HG03342 (cell line): ENCODE data around the gene UNC45B.
"Not testable (repeated sequence)": the region's sequence is repeated elsewhere in the genome, so short reads cannot be mapped to it uniquely, and the experiment has no call there.

Experiments
- ATAC-seq: cut with Tn5 transposase; IDR thresholded peaks from one replicate; pipeline ENCODE4 v1.9.1; 2021; ENCODE audit warnings: mild to moderate bottlenecking, moderate library complexity; ENCODE audit not compliant: unreplicated experiment

The UNC45B gene

DNA sequence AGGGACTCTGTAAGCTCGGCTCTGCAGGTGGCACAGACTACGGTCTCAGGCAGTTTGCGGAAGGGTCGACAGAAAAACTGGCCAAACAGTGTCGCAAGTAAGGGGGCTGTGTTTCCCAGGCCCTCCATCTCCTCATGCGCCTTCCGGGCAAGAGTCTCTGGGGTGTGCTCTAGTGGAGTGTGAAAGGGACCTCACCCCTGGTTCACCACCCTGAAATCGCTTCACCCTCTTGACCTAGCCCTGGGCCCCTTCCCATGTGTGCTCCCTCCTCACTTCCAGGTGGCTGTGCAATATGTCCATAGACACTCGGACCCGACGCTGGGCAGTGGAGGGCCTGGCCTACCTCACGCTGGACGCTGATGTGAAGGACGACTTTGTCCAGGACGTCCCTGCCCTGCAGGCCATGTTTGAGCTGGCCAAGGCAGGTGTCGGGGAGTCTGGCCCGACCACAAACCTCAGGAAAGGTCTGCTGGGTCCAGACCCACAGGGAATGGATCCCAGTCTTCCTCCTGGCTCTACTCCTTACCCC, 22.3 kb downstream of the UNC45B start:
- ATAC-seq = no peak

GRCh38 chr17:35170968-35171771, 23.6 kb downstream of the UNC45B start:
- ATAC-seq = no peak

DNA sequence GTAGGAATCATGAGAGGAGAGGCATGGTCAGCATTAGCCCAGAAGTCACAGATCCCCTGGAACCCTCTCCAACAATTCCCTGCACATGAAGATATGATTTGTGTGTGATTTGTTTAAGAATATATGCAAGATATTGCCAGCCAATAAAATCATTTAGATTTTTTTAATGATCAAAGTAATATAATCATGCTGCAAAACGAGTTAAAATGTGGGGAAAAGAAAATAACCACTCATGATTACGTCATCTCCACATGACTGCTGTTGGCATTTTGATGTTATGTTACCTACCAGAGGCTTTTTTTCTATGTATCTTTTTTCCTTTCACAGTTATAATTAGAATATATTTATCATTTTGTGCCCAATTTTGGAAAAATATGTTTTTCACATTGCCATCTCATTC, 24.2 kb downstream of the UNC45B start:
- no peak for ATAC-seq

GRCh38 chr17:35172321-35172720, 24.7 kb downstream of the UNC45B start:
- not testable (repeated sequence) for ATAC-seq

GRCh38 chr17:35174835-35175334, 27.3 kb downstream of the UNC45B start:
- no peak for ATAC-seq

- no peak for ATAC-seq
Measured at GRCh38 chr17:35175638-35176415, 28.2 kb downstream of the UNC45B start.

- no peak for ATAC-seq
Measured at GRCh38 chr17:35176897-35177296, 29.3 kb downstream of the UNC45B start.

GRCh38 chr17:35179379-35179778, 31.8 kb downstream of the UNC45B start:
- not testable (repeated sequence) for ATAC-seq

GRCh38 chr17:35183332-35183731, 35.7 kb downstream of the UNC45B start:
- no peak for ATAC-seq

GRCh38 chr17:35184274-35184673, 36.7 kb downstream of the UNC45B start:
- no peak for ATAC-seq

DNA sequence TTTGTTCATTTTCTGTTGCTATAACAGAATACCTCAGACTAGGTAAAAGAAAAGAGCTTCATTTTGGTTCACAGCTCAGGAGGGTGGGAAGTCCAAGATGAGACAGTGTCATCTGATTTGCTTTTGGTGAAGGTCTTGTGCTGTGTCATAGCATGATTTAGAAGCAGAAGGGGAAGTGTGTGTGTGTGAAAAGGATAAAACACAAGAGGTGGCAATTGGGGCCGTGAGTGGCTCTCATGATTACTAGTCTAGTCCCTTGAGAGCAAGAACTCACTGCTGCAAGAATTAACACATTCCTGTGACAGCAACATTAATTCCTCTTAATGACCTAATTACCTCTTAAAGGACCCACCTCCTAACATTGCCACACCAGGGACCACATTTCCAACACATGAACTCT, 38.2 kb downstream of the UNC45B start:
- no peak for ATAC-seq

DNA sequence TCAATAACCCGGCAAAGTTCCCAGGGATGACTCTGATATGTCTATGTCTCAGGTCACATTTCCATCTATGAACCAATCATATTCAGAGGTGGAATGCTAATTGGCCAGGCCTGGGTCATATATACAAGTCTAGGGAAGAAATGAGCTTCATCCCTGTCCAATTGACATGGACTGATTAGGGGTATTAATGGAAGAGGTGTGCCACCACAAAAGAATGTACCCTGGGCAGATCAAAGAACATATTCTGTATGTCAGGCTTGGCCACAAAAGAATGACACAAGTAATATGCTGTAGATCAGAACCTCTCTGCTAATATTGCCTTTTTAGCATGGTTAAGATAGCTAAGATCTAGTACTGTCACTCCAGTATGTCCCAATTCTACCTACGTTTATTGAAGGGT, 39.9 kb downstream of the UNC45B start:
- no peak for ATAC-seq

- ATAC-seq = no peak
Measured at GRCh38 chr17:35188111-35188510, 40.5 kb downstream of the UNC45B start.

DNA sequence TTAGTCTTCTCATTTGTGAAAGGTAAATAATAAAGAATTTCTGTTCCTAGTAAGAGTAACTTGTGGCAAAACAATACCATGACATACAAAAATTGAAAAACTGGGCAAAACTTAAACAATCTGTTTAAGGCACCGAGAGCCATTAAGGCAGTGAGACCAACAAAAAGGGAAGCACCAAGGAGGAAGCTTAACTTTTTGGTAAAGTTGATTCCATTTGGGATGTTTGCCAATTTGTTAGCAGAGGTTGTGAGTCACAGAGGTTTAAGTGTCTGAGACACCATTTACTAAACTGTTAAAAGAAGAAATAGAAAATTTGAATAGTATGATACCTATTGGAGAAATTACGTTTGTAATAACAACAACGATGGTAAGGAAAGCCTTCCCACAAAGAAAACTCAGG, 41.7 kb downstream of the UNC45B start:
- no peak for ATAC-seq

GRCh38 chr17:35191001-35191695, 43.5 kb downstream of the UNC45B start:
- ATAC-seq = no peak

DNA sequence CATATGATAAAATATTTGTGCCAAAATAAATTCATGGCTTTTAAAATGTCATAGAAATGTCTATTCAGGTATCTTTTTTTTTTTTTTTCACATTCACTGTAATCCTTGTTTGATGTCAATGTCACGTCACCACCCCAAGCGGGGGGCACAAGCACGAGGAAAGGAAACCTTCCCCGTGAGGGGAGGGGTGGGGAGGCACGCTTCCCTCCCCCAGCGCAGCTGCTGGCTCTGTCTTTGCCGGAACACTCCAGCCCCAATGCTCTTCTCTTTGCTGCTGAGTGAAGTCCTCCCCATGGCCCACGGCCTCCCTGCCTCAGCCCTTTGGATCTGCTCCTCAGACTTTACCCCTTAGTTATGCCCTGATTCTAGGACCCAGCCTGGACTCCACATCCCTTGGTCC, 45.1 kb downstream of the UNC45B start:
- ATAC-seq = no peak

DNA sequence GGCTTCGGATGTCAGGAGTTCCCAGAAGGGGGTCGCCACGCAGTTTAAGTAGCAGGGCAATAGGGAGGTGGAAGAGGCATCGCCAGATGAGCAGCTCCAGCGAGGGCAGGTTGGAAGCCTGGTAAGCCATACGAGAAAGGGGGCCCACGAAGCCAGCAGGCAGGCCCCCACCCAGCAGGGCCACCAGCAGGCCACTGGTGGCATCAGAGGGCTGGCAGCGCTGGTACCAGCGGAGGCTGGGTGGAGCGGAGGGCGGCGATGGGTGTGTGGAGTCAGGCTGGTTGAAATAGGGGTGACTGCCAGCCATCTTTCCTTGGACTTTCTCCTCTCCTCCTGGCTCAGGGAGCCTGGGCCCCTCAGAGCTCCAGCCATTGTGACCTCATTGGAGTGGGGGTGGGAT, 46.4 kb downstream of the UNC45B start, which contains the start of gene SLC35G3:
Gene SLC35G3, minus strand, starts transcription at position 393 of the 400 bp plus-strand sequence. Its CDS starts 86 bp downstream, at position 307.
- not testable (repeated sequence) for ATAC-seq

DNA sequence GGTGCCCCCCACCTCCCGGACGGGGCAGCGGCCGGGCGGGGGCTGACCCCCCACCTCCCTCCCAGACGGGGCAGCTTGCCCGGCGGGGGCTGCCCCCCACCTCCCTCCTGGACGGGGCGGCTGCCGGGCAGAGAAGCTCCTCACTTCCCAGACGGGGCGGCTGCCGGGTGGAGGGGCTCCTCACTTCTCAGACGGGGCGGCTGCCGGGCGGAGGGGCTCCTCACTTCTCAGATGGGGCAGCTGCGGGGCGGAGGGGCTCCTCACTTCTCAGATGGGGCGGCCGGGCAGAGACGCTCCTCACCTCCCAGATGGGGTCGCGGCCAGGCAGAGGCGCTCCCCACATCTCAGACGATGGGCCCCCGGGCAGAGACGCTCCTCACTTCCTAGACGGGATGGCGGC, 47.4 kb downstream of the UNC45B start:
- not testable (repeated sequence) for ATAC-seq

- ATAC-seq = not testable (repeated sequence)
Measured at GRCh38 chr17:35202582-35202981, 55.0 kb downstream of the UNC45B start.

- ATAC-seq = no peak
Measured at GRCh38 chr17:35210741-35211140, 63.1 kb downstream of the UNC45B start.

GRCh38 chr17:35212668-35213067, 65.1 kb downstream of the UNC45B start:
- ATAC-seq = no peak
